HEK293T (cell line): ENCODE results near the gene CUBN.

Experiments
- ARNT ChIP-seq: fragments of 450-650 bp; IDR thresholded peaks from 2 replicates; pipeline ENCODE4 v1.6.1; 2017; ENCODE audit warnings: mild to moderate bottlenecking
- CTBP1 ChIP-seq: fragments of 450-650 bp; IDR thresholded peaks from 2 replicates; pipeline ENCODE4 v1.6.1; 2016; ENCODE audit warnings: borderline replicate concordance
- L3MBTL2 ChIP-seq: fragments of 450-650 bp; conservative IDR thresholded peaks from 2 replicates; pipeline ENCODE4 v1.6.1; 2016; ENCODE audit warnings: mild to moderate bottlenecking
- PKNOX1 ChIP-seq: fragments of 450-650 bp; IDR thresholded peaks from 2 replicates; pipeline ENCODE4 v1.6.1; 2016

GRCh38 chr10:16966991-16967865, 162.4 kb downstream of the CUBN start:
- TF ChIP-seq CTBP1 (no peak), L3MBTL2 (no peak), ARNT (no peak), PKNOX1 (no peak)
